Naive thymus-derived CD4-positive, alpha-beta T cell (primary cell): ENCODE measurements around the gene RUSC1. TPM values are rescaled to one million over a fixed set of nuclear protein-coding genes. Genes with fewer than 3 reads are reported as not detected.
A peak's percentile ranks its signal among the peaks of the same experiment; 100 is the strongest.

Source experiments
- ATAC-seq: fragments of 150-1000 bp; cut with Tn5 transposase; 2 replicates; pipeline ENCODE4 v1.10.0; 2021; ENCODE audit warnings: mild to moderate bottlenecking, moderate library complexity
- CTCF ChIA-PET: fragments of 350-600 bp; sonication (Branson Sonifier 250); formaldehyde crosslinking; loops from one replicate; lab custom pipeline; 2021; ENCODE audit warnings: antibody characterized with exemption; lab: Charles Lee
- POLR2A ChIA-PET: fragments of 350-600 bp; sonication (Branson Sonifier 250); formaldehyde crosslinking; loops from one replicate; lab custom pipeline; 2021; ENCODE audit warnings: antibody characterized with exemption, inconsistent platforms; lab: Charles Lee
- DNase-seq, 9 donors: peaks; one replicate each; pipeline versions ENCODE4 v3.0.0 to v3.0.0-alpha.2; 2020 to 2022; ENCODE audit warnings: mixed read lengths in 1 of 9
- H3K27ac ChIP-seq: one replicate; pipeline ENCODE4 v1.7.0; 2013; ENCODE audit warnings: mild to moderate bottlenecking, low read depth, low read length, moderate library complexity
- H3K27me3 ChIP-seq, 2 donors: one replicate each; pipeline ENCODE4 v1.7.0; 2013; ENCODE audit warnings: low read length in 2 of 2, mild to moderate bottlenecking in 2 of 2, moderate library complexity in 2 of 2; ENCODE audit not compliant: control insufficient read depth in 2 of 2, insufficient read depth in 2 of 2
- H3K36me3 ChIP-seq, 3 experiments: 1 replicate in 2 of 3; 2 replicates in 1 of 3; pipeline ENCODE4 v1.7.0; 2013; ENCODE audit warnings: low read length in 3 of 3, mild to moderate bottlenecking in 3 of 3, moderate library complexity in 1 of 3; ENCODE audit not compliant: insufficient read depth in 3 of 3, control insufficient read depth in 2 of 3
- H3K4me1 ChIP-seq, 2 donors: one replicate each; pipeline ENCODE4 v1.7.0; 2013; ENCODE audit warnings: low read length in 2 of 2, mild to moderate bottlenecking in 2 of 2, moderate library complexity in 1 of 2; ENCODE audit not compliant: control insufficient read depth in 2 of 2, insufficient read depth in 2 of 2
- H3K4me3 ChIP-seq: 2 replicates; pipeline ENCODE4 v1.7.0; 2013; ENCODE audit warnings: mild to moderate bottlenecking, low read length
- H3K9me3 ChIP-seq, 3 experiments: 1 replicate in 2 of 3; 2 replicates in 1 of 3; pipeline ENCODE4 v1.7.0; 2013; ENCODE audit warnings: low read length in 3 of 3; ENCODE audit not compliant: control insufficient read depth in 2 of 3
- H3K27ac Mint-ChIP-seq, 9 donors: one replicate each; pipeline ENCODE4 v1.8.0; 2020 to 2022; ENCODE audit warnings: mixed read lengths in 9 of 9, mild to moderate bottlenecking in 8 of 9, moderate library complexity in 5 of 9, inconsistent platforms in 2 of 9
- H3K27me3 Mint-ChIP-seq, 5 donors: one replicate each; pipeline ENCODE4 v1.8.0; 2021 to 2022; ENCODE audit warnings: mixed read lengths in 5 of 5, mild to moderate bottlenecking in 1 of 5
- H3K36me3 Mint-ChIP-seq, 5 donors: one replicate each; pipeline ENCODE4 v1.8.0; 2020 to 2022; ENCODE audit warnings: mixed read lengths in 5 of 5, mild to moderate bottlenecking in 3 of 5, inconsistent platforms in 1 of 5
- H3K4me1 Mint-ChIP-seq, 7 donors: one replicate each; pipeline ENCODE4 v1.8.0; 2020 to 2022; ENCODE audit warnings: mixed read lengths in 7 of 7, mild to moderate bottlenecking in 3 of 7, inconsistent platforms in 1 of 7
- H3K4me3 Mint-ChIP-seq, 10 donors: one replicate each; pipeline ENCODE4 v1.8.0; 2020 to 2022; ENCODE audit warnings: mild to moderate bottlenecking in 10 of 10, mixed read lengths in 10 of 10, moderate library complexity in 6 of 10, inconsistent platforms in 2 of 10
- H3K9me3 Mint-ChIP-seq, 11 donors: one replicate each; pipeline ENCODE4 v1.8.0; 2020 to 2022; ENCODE audit warnings: mixed read lengths in 11 of 11, mild to moderate bottlenecking in 4 of 11, inconsistent platforms in 1 of 11, moderate library complexity in 1 of 11
- intact Hi-C, 2 donors: fragments of 100-400 bp; cut with micrococcal nuclease; formaldehyde crosslinking; loops; one replicate each; pipeline ENCODE4 v1.15.1; 2023
- polyA plus RNA-seq, 2 donors: library from polyadenylated mRNA; unstranded; fragments of 300-500 nt; fragmentation: Illumina TruSeq; gene quantifications; one replicate each; pipeline ENCODE4 v1.2.3, GENCODE V29; 2021
- total RNA-seq, 6 experiments: library from RNA in 5 of 6; stranded (reverse) in 5 of 6; gene quantifications; 1 replicate in 5 of 6; 2 replicates in 1 of 6; pipeline ENCODE4 v1.2.3 and lab custom pipeline; 2021 to 2026

Gene RUSC1
- total and polyA plus RNA-seq, 7 experiments from 2014 or later: 6.8 to 26.8 (median 15.4) TPM

DNA sequence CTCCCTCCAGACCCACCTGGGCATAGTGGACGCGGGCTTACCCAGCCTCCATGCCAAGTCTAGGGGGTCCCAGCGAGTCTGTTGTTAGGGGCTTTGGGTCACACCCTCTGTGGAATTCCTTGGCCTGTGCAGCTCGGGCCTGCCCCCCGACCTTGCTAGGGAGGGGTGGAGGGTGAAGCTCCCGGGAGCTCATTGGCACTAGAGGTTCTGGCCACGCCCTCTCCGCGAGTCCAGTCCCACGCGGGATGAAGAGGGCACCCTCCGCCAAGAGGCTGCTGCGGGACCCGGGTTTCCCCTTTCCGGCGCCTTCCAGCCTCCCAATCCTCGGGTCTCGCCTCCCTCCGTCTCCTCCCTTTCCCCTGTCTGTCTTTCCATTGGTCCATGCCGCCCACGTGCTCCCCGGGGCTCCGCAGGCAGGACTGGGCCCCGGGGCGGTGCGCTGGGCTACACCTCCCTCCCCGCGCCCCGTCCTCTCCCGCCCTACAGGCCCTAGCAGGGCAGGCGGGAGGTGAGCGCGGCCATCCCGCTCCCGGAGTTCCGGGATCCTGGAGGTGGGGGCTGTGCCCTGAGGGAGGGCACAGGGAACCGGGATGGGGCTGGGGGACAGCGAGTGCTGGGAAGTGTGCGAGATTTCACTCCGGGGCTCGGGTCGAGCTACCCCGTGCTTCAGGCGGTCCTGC, 3.5 kb downstream of the RUSC1 start:
- peak; percentile 75 to 95 (median 80) for DNase-seq
- H3K27me3 Mint-ChIP-seq: no peaks in the 10 kb centered on the region
- H3K27ac Mint-ChIP-seq: peak overlapping the region; percentile 44 to 86 (median 73)
- intact Hi-C loops: loop anchor here (1.0 to 10.0 kb wide), 14 partner anchors 80 to 728 kb away; partner anchors contain the start of genes RIT1 (in 2 of the 2), ASH1L (in 1 of the 2), CKS1B (in 1 of the 2) and KRTCAP2 (in 1 of the 2)
- peaks cover 0 to 8% (median 0%) of the 10 kb centered on the region in 3 experiments for H3K36me3 ChIP-seq
- peak; percentile 86 for ATAC-seq
- H3K4me1 Mint-ChIP-seq: peaks cover 24 to 36% (median 31%) of the 10 kb centered on the region in 7 donors
- H3K27me3 ChIP-seq: no peaks in the 10 kb centered on the region
- peak overlapping the region; percentile 100 for H3K4me3 ChIP-seq
- H3K27ac ChIP-seq: peak overlapping the region; percentile 90
- no peaks in the 10 kb centered on the region for H3K9me3 Mint-ChIP-seq
- POLR2A ChIA-PET: interaction anchor here (0.6 to 3.9 kb wide), 14 partner anchors 8 to 493 kb away, joined by 3 to 18 read pairs (median 5); partner anchors contain the start of genes ASH1L, CLK2, FDPS and SCAMP3
- H3K4me1 ChIP-seq: peaks cover 0 to 12% of the 10 kb centered on the region in 2 donors
- peaks cover 0 to 1% (median 0%) of the 10 kb centered on the region in 5 donors for H3K36me3 Mint-ChIP-seq
- peak overlapping the region; percentile 80 to 91 (median 89) for H3K4me3 Mint-ChIP-seq
- no peaks in the 10 kb centered on the region for H3K9me3 ChIP-seq
- CTCF ChIA-PET: interaction anchor here (1.0 to 9.4 kb wide), 9 partner anchors 8 to 81 kb away, joined by 4 to 105 read pairs (median 5); partner anchors contain the start of gene ENTREP3

DNA sequence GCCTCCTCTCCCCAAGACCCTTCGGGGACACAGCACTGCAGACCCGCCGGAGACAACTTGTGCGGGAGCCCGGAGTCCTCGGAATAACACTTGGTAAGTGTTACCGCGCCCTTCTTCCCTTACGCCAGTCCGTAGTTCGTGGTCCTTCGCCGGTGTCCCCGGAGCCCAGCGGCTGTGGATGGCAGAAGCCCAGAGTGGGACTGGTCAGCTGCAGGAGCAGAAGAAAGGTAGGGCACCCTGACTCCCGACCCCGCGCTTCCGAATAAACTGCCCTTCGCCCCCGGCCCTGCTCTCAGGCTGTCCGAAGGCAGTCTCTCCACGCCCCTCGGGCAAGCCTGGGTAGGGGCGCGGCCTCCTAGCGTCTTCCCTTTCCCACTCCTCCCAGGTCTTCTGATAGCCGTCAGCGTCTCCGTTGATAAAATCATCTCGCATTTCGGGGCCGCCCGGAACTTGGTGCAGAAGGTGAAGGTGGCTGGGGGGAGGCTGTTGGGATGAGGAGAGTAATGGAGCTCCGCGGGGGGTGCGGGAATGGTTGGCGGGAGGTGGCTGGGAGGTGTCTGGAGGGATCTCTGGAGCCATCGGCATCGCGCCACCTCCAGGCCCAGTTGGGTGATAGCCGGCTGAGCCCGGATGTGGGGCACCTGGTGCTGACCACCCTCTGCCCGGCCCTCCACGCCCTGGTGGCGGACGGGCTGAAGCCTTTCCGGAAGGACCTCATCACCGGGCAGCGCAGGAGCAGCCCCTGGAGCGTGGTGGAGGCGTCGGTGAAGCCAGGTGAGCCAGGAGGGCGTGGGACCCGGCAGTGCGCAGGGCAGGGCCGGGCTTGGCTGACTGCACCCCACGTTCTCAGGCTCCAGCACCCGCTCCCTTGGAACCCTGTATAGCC, 4.3 kb downstream of the RUSC1 start:
- Histone ChIP-seq H3K27ac (peak overlapping the region; percentile 90), H3K4me3 (peak overlapping the region; percentile 100), H3K9me3 (no peaks in the 10 kb centered on the region), H3K36me3 (peaks cover 0 to 8% (median 0%) of the 10 kb centered on the region in 3 experiments), H3K4me1 (peaks cover 0 to 12% of the 10 kb centered on the region in 2 donors), H3K27me3 (no peaks in the 10 kb centered on the region)
- Mint-ChIP-seq H3K4me1 (peaks cover 22 to 32% (median 29%) of the 10 kb centered on the region in 7 donors), H3K36me3 (no peaks in the 10 kb centered on the region), H3K27ac (peak overlapping the region in 8 of 9 donors; percentile 32 to 88 (median 66)), H3K27me3 (no peaks in the 10 kb centered on the region), H3K4me3 (peak overlapping the region; percentile 80 to 91 (median 89)), H3K9me3 (no peaks in the 10 kb centered on the region)
- intact Hi-C loops: loop anchor here (1.0 to 10.0 kb wide), 14 partner anchors 81 to 727 kb away; partner anchors contain the start of genes RIT1 (in 2 of the 2), ASH1L (in 1 of the 2), CKS1B (in 1 of the 2) and KRTCAP2 (in 1 of the 2)
- ChIA-PET CTCF (interaction anchor here (0.6 to 9.4 kb wide), 2 partner anchors 50 to 75 kb away, joined by 4 to 105 read pairs; no protein-coding TSS in a partner anchor), POLR2A (interaction anchor here (1.0 to 3.9 kb wide), 7 partner anchors 17 to 492 kb away, joined by 3 to 18 read pairs (median 14); partner anchors contain the start of genes CLK2, FDPS and SCAMP3)
- DNase-seq: peak in 2 of 9 donors; percentile 3 to 16
- no peak for ATAC-seq

DNA sequence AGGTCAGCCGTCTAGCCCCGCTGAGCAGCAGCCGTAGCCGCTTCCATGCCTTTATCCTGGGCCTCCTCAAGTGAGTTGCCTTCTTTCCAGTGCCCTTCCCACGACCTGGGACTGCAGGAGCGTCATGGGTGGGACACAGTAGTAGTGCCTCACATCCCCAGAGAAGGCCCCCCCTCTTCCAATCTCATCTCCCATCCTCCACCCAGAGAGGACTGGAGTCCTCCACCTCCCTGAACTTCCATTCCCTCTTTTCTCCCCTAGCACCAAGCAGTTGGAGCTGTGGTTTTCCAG, 4.9 kb downstream of the RUSC1 start:
- intact Hi-C loops: loop anchor here (2.0 to 10.0 kb wide), 3 partner anchors 325 to 589 kb away; partner anchors contain the start of genes CKS1B (in 1 of the 2), RIT1 (in 1 of the 2) and SHC1 (in 1 of the 2)
- ATAC-seq: no peak
- Histone ChIP-seq H3K36me3 (peaks cover 0 to 13% (median 2%) of the 10 kb centered on the region in 3 experiments), H3K4me3 (no peak overlapping the region), H3K9me3 (no peaks in the 10 kb centered on the region), H3K27ac (peak overlapping the region; percentile 90), H3K27me3 (no peaks in the 10 kb centered on the region), H3K4me1 (peaks cover 0 to 12% of the 10 kb centered on the region in 2 donors)
- Mint-ChIP-seq H3K4me3 (peak overlapping the region; percentile 61 to 91 (median 82)), H3K4me1 (peaks cover 16 to 26% (median 23%) of the 10 kb centered on the region in 7 donors), H3K9me3 (no peaks in the 10 kb centered on the region), H3K27ac (peak overlapping the region in 7 of 9 donors; percentile 18 to 88 (median 75)), H3K27me3 (no peaks in the 10 kb centered on the region), H3K36me3 (peaks cover 0 to 2% (median 0%) of the 10 kb centered on the region in 5 donors)
- CTCF ChIA-PET: interaction anchor here (0.6 kb wide), 1 partner anchor 50 kb away, joined by 4 read pairs; no protein-coding TSS in a partner anchor
- POLR2A ChIA-PET: interaction anchor here (1.0 to 3.9 kb wide), 2 partner anchors 53 to 64 kb away, joined by 3 to 15 read pairs; partner anchors contain the start of genes CLK2 and SCAMP3
- DNase-seq: no peak

DNA sequence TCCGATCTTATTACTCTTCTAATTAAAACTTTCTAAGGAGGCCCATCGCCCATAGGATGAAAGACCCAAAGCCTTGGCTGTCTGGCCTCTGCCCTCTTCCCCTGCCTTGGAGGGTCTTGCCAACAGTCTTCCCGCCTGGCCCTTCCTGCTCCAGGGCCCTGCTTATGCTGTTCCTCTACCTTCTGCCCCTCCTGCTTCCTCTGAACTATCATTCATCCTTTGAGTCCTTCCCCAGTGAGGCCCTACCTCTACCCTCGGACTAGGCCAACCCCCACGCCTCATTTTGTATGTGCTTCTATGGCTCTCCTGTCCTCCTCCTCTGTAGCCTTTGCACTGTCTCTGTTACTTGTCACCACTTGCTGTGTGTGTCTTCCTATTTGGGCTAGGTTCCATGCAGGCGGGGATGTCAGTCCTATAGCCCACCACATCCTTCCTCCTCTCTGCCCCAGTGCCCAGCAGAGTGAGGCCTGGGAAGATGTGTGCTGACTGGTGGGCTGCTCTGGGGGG, 5.4 kb downstream of the RUSC1 start:
- peaks cover 0 to 7% (median 2%) of the 10 kb centered on the region in 5 donors for H3K36me3 Mint-ChIP-seq
- Histone ChIP-seq H3K27ac (no peak overlapping the region), H3K4me1 (peaks cover 0 to 10% of the 10 kb centered on the region in 2 donors), H3K4me3 (no peak overlapping the region), H3K36me3 (peaks cover 0 to 18% (median 7%) of the 10 kb centered on the region in 3 experiments), H3K9me3 (no peaks in the 10 kb centered on the region), H3K27me3 (no peaks in the 10 kb centered on the region)
- no peaks in the 10 kb centered on the region for H3K9me3 Mint-ChIP-seq
- ATAC-seq (no peak), DNase-seq (peak in 1 of 9 donors; percentile 5)
- peak overlapping the region; percentile 53 to 91 (median 82) for H3K4me3 Mint-ChIP-seq
- peak overlapping the region; percentile 54 to 88 (median 77) for H3K27ac Mint-ChIP-seq
- H3K4me1 Mint-ChIP-seq: peaks cover 14 to 24% (median 18%) of the 10 kb centered on the region in 7 donors
- H3K27me3 Mint-ChIP-seq: no peaks in the 10 kb centered on the region
- CTCF ChIA-PET: no interaction called here
- POLR2A ChIA-PET: interaction anchor here (0.6 kb wide), 1 partner anchor 291 kb away, joined by 4 read pairs; no protein-coding TSS in a partner anchor
- intact Hi-C loops: loop anchor here (10.0 kb wide), 2 partner anchors 351 to 589 kb away; partner anchors contain the start of genes CKS1B (in 1 of the 2), RIT1 (in 1 of the 2) and SHC1 (in 1 of the 2)

DNA sequence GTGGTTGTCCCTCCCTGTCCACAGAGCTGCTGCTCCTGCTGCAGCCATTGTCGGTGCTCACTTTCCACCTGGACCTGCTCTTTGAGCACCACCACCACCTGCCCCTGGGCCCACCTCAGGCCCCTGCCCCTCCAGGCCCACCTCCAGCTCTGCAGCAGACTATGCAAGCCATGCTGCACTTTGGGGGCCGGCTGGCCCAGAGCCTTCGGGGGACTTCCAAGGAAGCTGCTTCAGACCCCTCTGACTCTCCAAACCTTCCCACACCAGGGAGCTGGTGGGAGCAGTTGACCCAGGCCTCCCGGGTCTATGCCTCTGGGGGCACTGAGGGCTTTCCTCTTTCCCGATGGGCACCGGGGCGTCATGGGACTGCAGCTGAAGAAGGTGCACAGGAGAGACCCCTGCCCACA, 5.9 kb downstream of the RUSC1 start:
- peaks cover 0 to 10% (median 3%) of the 10 kb centered on the region in 5 donors for H3K36me3 Mint-ChIP-seq
- peaks cover 8 to 20% (median 13%) of the 10 kb centered on the region in 7 donors for H3K4me1 Mint-ChIP-seq
- peak overlapping the region in 6 of 9 donors; percentile 16 to 87 (median 37) for H3K27ac Mint-ChIP-seq
- peaks cover 0 to 21% (median 7%) of the 10 kb centered on the region in 3 experiments for H3K36me3 ChIP-seq
- DNase-seq (no peak), ATAC-seq (no peak)
- H3K9me3 ChIP-seq: no peaks in the 10 kb centered on the region
- no peak overlapping the region for H3K4me3 ChIP-seq
- no peaks in the 10 kb centered on the region for H3K27me3 Mint-ChIP-seq
- H3K27ac ChIP-seq: no peak overlapping the region
- H3K4me1 ChIP-seq: peaks cover 0 to 4% of the 10 kb centered on the region in 2 donors
- H3K27me3 ChIP-seq: no peaks in the 10 kb centered on the region
- H3K9me3 Mint-ChIP-seq: no peaks in the 10 kb centered on the region
- CTCF ChIA-PET: interaction anchor here (1.4 kb wide), 1 partner anchor 9 kb away, joined by 4 read pairs; no protein-coding TSS in a partner anchor
- intact Hi-C loops: loop anchor here (10.0 kb wide), 2 partner anchors 352 to 588 kb away; partner anchors contain the start of genes CKS1B (in 1 of the 2), RIT1 (in 1 of the 2) and SHC1 (in 1 of the 2)
- H3K4me3 Mint-ChIP-seq: no peak overlapping the region
- POLR2A ChIA-PET: interaction anchor here (0.6 kb wide), 1 partner anchor 291 kb away, joined by 4 read pairs; no protein-coding TSS in a partner anchor
